ENCODE data around the gene SVOPL. TPM values are rescaled to one million over a fixed set of nuclear protein-coding genes. Genes with fewer than 3 reads are reported as not detected.

Gene SVOPL
- polyA plus RNA-seq, 3 donors: not detected

DNA sequence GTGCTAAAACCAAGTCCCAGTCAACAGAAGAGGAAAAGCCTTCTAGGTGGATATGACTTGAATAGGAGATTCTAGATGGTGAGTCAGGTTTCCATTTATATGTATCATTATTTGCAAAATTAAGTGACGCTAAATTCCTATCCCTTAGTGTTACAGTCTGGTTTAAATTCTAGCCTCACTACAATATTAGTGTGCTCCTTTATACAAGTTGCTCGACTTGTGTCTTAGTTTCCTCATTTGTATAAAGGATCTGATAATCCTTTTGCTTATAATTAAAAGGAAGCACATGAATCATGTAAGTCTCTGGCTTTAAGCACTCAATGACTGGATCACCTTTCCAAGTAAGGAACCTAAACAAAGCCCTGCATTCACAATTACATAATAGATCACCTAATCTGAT lies 105.7 kb downstream of the SVOPL start:
- DNase-seq: no peak
- Mint-ChIP-seq H3K9me3 (peaks cover 0 to 2% (median 0%) of the 10 kb centered on the region in 7 donors), H3K4me3 (no peak overlapping the region), H3K36me3 (no peaks in the 10 kb centered on the region), H3K27ac (no peak overlapping the region), H3K27me3 (ENCODE audit: low read depth in 3 of 3) (peaks cover 0 to 2% (median 0%) of the 10 kb centered on the region in 3 donors), H3K4me1 (no peaks in the 10 kb centered on the region)
- Histone ChIP-seq H3K4me3 (replicated peaks in 1 of 3; ENCODE audit: low read depth in 2 of 3, low read length in 3 of 3) (no peak overlapping the region), H3K9ac (ENCODE audit: insufficient read depth, low read length, poor library complexity, severe bottlenecking) (no peak overlapping the region), H4K20me1 (ENCODE audit: insufficient read depth, low read length) (no peaks in the 10 kb centered on the region), H2AFZ (ENCODE audit: insufficient read depth, low read depth, low read length, poor library complexity, severe bottlenecking) (no peak overlapping the region), H3K36me3 (replicated peaks in 1 of 2; ENCODE audit: control insufficient read depth in 1 of 2, insufficient read depth in 2 of 2, low read length in 2 of 2) (no peaks in the 10 kb centered on the region), H3K27me3 (ENCODE audit: control insufficient read depth in 2 of 2, insufficient read depth in 2 of 2, low read length in 2 of 2) (no peaks in the 10 kb centered on the region), H3K4me1 (ENCODE audit: control insufficient read depth in 1 of 2, insufficient read depth in 2 of 2, low read length in 2 of 2) (no peaks in the 10 kb centered on the region), H3K79me2 (ENCODE audit: insufficient read depth, low read length) (no peaks in the 10 kb centered on the region), H3K27ac (ENCODE audit: low read depth in 1 of 2, low read length in 2 of 2) (no peak overlapping the region), H3K4me2 (replicated peaks; ENCODE audit: extremely low read depth, low read length, poor library complexity, severe bottlenecking) (no peak overlapping the region), H3K9me3 (replicated peaks in 1 of 2; ENCODE audit: control insufficient read depth in 1 of 2, insufficient read depth in 1 of 2, low read length in 2 of 2) (no peaks in the 10 kb centered on the region)
- intact Hi-C loops (cut with micrococcal nuclease): no loop called here
- TF ChIP-seq CTCF (IDR thresholded peaks at IDR 0.05): no peak
- WGBS (ENCODE audit: insufficient coverage): no CpG with 5 or more reads among the region's 2 CpGs

DNA sequence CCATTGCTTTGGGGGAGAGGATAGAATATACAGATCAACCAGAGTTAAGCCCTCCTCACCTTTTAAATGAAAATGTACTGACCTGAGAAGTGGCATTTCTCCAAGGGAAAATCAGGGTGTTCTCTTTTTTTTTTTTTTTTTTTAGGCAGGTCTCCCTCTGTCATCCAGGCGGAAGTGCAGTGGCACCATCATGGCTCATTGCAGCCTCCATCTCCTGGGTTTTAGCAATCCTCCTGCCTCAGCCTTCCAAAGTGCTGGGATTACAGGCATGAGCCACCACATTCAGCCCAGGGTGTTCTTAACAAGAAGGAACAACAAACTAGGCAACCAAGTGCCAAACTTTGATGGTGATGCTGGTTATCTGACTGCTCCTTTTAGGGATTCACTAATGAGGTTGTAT lies 111.0 kb downstream of the SVOPL start:
- H3K4me1 ChIP-seq (ENCODE audit: control insufficient read depth in 1 of 2, insufficient read depth in 2 of 2, low read length in 2 of 2): no peaks in the 10 kb centered on the region
- H3K9me3 ChIP-seq (replicated peaks in 1 of 2; ENCODE audit: control insufficient read depth in 1 of 2, insufficient read depth in 1 of 2, low read length in 2 of 2): no peaks in the 10 kb centered on the region
- H3K79me2 ChIP-seq (ENCODE audit: insufficient read depth, low read length): no peaks in the 10 kb centered on the region
- Mint-ChIP-seq H3K4me3 (no peak overlapping the region), H3K27ac (no peak overlapping the region), H3K36me3 (peaks cover 17 to 25% of the 10 kb centered on the region in 2 donors), H3K27me3 (ENCODE audit: low read depth in 3 of 3) (peaks cover 0 to 2% (median 0%) of the 10 kb centered on the region in 3 donors), H3K9me3 (no peaks in the 10 kb centered on the region), H3K4me1 (no peaks in the 10 kb centered on the region)
- H3K4me2 ChIP-seq (replicated peaks; ENCODE audit: extremely low read depth, low read length, poor library complexity, severe bottlenecking): no peak overlapping the region
- no peak overlapping the region for H3K9ac ChIP-seq (ENCODE audit: insufficient read depth, low read length, poor library complexity, severe bottlenecking)
- no peak overlapping the region for H2AFZ ChIP-seq (ENCODE audit: insufficient read depth, low read depth, low read length, poor library complexity, severe bottlenecking)
- no peak overlapping the region for H3K27ac ChIP-seq (ENCODE audit: low read depth in 1 of 2, low read length in 2 of 2)
- no peak overlapping the region for H3K4me3 ChIP-seq (replicated peaks in 1 of 3; ENCODE audit: low read depth in 2 of 3, low read length in 3 of 3)
- DNase-seq: no peak
- H3K27me3 ChIP-seq (ENCODE audit: control insufficient read depth in 2 of 2, insufficient read depth in 2 of 2, low read length in 2 of 2): no peaks in the 10 kb centered on the region
- no CpG with 5 or more reads among the region's 1 CpG for WGBS (ENCODE audit: insufficient coverage)
- TF ChIP-seq CTCF (IDR thresholded peaks at IDR 0.05): no peak
- peaks cover 14 to 29% of the 10 kb centered on the region in 2 donors for H3K36me3 ChIP-seq (replicated peaks in 1 of 2; ENCODE audit: control insufficient read depth in 1 of 2, insufficient read depth in 2 of 2, low read length in 2 of 2)
- intact Hi-C loops (cut with micrococcal nuclease): loop anchor here in 1 of 2 donors (2.0 kb wide), 1 partner anchor 49 kb away; no protein-coding TSS in a partner anchor
- no peaks in the 10 kb centered on the region for H4K20me1 ChIP-seq (ENCODE audit: insufficient read depth, low read length)

All from CD14-positive monocyte (primary cell).